Esophagus mucosa (tissue), 1 donor: ENCODE data around the gene YPEL2. TPM values are rescaled to one million over a fixed set of nuclear protein-coding genes. Genes with fewer than 3 reads are reported as not detected.
"Not testable (repeated sequence)": the region's sequence is repeated elsewhere in the genome, so short reads cannot be mapped to it uniquely, and the experiment has no call there.

Experiments used
- ATAC-seq: fragments of 200-7000 bp; cut with Tn5 transposase; one replicate; pipeline ENCODE4 v1.9.1; 2020
- total RNA-seq: library from RNA; stranded (reverse); gene quantifications from one replicate; pipeline ENCODE4 v1.2.4, GENCODE V29; 2023
- donor health status: DM: yes; HTN: yes; CAD: no.

The YPEL2 gene
- total RNA-seq, 1 donor from 2014 or later: 5.7 TPM

DNA sequence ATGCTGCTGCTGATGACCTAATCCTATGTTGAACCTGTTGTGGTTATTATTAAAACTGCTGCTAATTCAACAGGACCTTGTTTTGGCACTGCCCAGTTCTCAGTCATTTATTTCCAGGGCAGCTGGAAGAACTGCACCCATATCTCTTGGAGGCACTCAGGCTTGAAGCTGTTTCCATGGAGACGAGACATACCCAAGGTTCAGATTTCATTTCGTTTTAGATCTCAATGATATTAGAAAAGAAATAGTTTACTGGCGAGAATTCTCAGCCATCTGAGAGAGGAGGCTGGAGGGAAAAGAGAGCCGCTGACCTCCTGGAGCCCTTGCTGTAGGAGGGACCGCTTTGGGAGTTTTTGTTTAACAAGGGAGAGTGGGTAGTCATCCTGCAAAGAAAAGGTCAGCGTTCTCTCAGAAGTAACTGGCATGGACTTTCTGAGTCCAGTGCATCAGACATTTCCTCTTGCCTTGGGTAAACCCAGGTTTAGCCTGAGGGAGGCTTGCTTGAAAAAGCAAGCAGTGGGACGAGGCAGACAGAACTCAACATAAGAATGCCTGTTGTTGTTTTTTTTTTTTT, 75.4 kb downstream of the YPEL2 start:
- ATAC-seq: no peak

DNA sequence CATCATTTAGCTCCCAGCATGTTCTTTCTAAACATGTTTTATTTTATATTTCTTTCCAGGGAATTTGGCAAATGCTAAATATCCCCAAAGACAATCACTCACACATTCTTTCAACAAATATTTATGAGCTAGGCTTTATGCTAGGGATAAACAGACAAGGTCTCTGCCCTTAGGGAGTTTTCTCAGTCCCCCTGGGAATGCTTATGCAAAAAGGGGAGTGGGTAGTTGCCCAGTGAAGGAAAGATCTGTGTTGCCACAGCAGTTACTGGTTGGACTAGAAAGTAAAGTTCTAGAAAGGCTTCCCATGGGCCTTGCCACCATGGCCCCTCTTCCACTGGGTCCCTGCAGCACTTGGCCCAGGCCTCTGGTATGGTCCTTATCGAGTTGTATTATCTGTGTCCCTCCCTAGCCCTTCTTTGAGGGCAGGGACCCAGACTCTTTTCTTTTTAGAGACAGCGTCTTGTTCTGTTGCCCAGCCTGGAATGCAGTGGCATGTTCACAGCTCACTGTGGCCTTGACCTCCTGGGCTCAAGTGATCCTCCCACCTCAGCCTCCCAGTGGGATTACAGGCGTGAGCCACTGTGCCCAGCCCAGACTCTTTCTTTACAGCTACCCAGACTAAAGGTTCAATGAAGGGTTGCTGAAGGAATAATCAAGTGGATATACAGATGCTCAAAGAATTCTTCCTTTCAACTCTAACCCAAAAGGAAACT, 78.0 kb downstream of the YPEL2 start:
- ATAC-seq: no peak

GRCh38 chr17:59410049-59410437, 78.6 kb downstream of the YPEL2 start:
- ATAC-seq: no peak

DNA sequence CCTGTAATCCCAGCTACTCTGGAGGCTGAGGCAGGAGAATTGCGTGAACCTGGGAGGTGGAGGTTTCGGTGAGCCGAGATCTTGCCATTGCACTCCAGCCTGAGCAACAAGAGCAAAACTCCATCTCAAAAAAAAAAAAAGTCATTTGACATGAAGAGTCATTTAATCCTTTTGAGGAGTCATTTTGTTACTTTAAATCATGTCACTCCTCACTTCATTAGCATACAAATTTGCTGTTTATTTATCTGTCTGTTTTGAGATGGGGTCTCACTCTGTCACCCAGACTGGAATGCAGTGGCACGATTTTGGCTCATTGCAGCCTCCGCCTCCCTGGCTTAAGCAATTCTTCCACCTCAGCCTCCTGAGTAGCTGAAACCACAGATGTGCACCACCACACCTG, 81.0 kb downstream of the YPEL2 start:
- not testable (repeated sequence) for ATAC-seq

DNA sequence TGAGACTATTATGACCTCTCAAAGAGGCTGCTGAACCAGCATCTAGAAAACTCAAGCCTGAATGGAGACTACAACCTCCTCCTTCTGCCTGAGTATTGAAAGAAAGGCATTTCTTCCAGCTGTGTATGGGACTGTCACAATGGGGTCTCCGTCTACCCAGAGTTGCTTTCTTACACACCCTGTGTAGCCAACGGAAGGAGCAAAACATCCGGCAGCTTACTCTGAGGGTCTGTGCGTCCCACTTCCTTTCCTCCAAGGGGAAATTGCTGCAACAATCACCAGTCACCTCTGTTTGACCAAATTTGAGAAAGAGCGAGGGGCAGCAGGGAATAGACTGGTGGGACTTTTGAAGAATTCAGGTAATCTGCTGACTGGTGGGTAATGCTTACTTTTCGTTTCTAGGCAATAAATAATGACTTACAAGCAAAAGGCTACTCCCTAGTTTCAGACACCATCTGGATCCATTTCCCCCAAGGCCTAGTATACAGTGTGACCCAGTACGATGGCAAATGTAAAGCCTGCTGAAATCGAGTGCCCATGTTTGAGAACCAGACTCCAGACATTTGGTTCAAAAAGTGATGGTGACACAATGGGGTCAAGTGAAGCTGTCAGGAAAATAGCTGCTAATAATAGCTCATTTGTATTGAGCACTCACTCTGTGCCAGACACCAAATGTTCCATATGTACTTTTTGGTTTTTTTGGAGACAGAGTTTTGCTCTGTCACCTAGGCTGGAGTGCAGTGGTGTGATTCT, 81.7 kb downstream of the YPEL2 start:
- ATAC-seq: no peak

DNA sequence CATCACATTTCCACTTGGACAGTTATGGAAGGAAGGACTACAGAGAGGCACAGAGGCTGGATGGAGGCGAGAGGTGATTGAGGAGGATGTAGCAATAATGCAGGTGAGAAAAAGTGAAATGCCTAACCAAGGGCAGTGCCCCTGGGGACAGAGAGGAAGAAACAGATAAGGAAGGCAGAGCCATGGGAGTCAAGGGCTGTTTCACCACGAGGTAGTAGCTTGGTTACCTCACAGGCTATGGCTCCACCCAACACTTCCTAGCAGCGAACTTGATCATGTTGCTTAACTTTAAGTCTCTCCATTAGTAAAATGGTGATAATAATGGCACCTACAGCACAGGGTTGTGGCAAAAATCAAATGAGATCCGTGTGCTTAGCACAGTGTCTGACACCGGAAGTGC, 83.9 kb downstream of the YPEL2 start:
- ATAC-seq: no peak

- no peak for ATAC-seq
Measured at GRCh38 chr17:59416184-59416583, 84.7 kb downstream of the YPEL2 start.

DNA sequence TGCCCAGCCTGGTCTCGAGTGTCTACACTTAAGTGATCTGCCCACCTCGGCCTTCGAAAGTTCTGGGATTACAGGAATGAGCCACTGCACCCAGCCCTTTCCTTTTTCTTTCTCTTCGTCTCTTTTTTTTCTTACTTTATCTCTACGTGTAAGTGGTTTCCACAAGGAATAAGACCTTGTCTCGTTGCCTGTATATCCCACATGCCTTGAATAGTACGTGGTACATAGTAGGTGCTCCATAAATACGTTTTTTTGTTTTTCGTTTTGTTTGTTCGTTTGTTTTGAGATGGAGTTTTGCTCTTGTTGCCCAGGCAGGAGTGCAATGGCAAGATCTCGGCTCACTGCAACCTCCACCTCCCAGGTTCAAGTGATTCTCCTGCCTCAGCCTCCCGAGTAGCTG, 86.0 kb downstream of the YPEL2 start:
- ATAC-seq: no peak

DNA sequence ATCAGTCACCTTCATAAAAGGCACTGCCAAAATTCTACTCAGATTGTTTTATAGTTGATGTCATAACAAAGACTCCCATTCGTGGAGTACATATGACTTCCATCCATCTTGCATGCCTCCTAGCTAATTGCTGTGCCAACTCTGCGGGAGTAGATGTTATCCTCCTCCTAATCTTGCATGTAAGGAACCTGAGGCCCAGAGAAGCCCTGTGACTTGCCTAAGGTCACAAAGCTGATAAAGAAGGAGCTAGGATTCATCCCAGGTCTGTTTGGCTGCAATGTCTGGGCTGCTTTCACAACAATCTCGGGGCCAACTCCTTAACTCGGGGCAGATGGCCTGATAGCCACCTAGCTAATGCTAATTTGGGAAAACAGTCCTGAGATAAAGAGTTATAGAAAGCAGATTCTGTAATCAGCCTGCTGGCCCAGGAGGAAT, 87.3 kb downstream of the YPEL2 start:
- no peak for ATAC-seq

DNA sequence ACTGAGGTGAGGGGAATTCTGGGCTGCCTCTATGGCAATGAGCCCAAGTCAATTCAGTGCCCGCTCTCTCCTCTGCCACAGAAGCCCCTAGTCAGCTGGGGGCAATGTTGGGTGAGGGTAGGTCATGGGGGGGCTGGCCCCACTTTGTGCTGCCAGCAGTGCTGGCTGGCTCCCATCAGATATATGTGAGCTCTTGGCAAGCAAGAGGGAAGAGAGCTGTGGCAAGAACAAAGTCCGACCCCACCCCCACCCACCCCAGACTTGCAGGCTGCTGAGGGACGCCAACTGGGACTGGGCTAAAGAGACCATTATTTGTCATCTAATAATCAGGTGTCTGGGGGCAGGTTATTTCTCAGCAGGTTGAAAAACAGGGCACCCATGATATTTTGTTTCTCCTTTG, 89.4 kb downstream of the YPEL2 start:
- no peak for ATAC-seq

- no peak for ATAC-seq
Measured at GRCh38 chr17:59421722-59422121, 90.3 kb downstream of the YPEL2 start.

- peak; percentile 65 for ATAC-seq
Measured at GRCh38 chr17:59423137-59423724, 91.8 kb downstream of the YPEL2 start.

- no peak for ATAC-seq
Measured at GRCh38 chr17:59423903-59424302, 92.4 kb downstream of the YPEL2 start.

DNA sequence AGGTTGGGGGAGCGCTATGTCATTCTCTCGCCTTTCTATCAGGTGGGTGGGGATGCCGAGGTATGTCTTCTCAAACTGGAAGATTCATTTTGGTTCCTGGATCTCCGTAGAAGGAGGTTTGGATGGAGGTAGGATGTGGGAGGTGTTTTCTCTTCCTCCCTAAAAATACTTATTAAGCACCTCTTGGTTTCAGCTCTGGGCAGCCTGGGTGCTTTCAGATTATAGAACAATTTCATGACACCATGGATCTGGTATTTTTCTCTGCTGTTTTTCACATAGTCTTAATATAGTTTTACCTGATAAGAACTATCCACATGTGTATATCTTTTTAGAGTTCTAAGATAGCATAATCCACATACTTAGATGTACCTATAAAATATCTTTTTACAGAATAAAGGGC, 92.9 kb downstream of the YPEL2 start:
- no peak for ATAC-seq

- no peak for ATAC-seq
Measured at GRCh38 chr17:59425085-59425931, 93.9 kb downstream of the YPEL2 start.

GRCh38 chr17:59426031-59426430, 94.6 kb downstream of the YPEL2 start:
- no peak for ATAC-seq

DNA sequence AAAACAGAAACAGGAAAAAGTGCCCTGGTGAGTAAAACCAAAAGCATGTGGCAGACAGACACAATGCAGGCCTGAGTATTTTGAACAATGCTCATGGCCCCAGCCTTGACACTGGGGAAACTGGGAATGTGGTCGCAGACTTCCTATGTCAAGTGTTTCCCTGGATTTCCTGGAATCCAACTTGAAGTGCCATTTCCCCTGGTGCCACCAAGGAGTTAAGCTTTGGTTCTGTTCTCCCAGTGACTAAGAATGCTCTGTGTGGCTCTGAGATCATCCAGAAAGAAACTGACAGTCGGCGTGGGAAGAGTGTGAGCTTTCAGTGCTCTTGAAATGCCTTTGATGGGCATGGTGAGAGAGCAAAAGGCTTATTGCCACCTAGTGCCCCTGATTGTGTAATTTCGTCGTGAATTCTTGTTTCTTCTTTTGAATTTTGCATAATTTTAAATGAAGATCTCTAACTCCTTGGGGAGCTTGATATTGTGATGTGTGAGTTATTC, 96.0 kb downstream of the YPEL2 start:
- ATAC-seq: peak; percentile 9

- ATAC-seq: no peak
Measured at GRCh38 chr17:59427996-59428395, 96.5 kb downstream of the YPEL2 start.

GRCh38 chr17:59428916-59429485, 97.5 kb downstream of the YPEL2 start:
- ATAC-seq: no peak

- no peak for ATAC-seq
Measured at GRCh38 chr17:59431601-59432000, 100.1 kb downstream of the YPEL2 start.

DNA sequence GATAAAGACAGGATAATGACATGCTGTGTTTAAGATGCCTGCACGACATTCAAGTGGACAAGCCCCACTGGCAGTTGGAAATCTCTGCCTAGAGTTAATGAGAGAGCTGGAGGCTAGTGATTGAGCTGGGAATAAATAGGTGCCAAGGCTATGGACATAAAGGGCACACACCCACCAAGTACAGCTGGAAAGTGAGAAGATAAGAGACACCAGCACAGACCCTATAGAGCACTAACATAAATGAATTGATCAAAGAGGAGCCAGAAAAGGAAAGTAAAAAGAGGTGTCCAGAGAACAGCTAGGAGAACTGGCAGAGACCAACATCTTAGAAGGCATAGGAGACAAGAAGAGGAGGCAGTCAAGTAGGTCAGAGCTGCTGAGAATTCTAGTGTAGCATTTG, 101.2 kb downstream of the YPEL2 start:
- no peak for ATAC-seq

- no peak for ATAC-seq
Measured at GRCh38 chr17:59433586-59433985, 102.1 kb downstream of the YPEL2 start.
